Stimulated activated CD8-positive, alpha-beta memory T cell treated with anti-CD3 and anti-CD28 coated beads, Interleukin-15, amount 100 ng/mL, for 24 hours (primary cell): Measurements from ENCODE around the gene PRSS57.
"Not testable (repeated sequence)": the region's sequence is repeated elsewhere in the genome, so short reads cannot be mapped to it uniquely, and the experiment has no call there.

Source experiments
- DNase-seq: peaks from one replicate; pipeline ENCODE4 v3.0.0-alpha.2; 2020; ENCODE audit warnings: low read depth

Gene PRSS57

DNA sequence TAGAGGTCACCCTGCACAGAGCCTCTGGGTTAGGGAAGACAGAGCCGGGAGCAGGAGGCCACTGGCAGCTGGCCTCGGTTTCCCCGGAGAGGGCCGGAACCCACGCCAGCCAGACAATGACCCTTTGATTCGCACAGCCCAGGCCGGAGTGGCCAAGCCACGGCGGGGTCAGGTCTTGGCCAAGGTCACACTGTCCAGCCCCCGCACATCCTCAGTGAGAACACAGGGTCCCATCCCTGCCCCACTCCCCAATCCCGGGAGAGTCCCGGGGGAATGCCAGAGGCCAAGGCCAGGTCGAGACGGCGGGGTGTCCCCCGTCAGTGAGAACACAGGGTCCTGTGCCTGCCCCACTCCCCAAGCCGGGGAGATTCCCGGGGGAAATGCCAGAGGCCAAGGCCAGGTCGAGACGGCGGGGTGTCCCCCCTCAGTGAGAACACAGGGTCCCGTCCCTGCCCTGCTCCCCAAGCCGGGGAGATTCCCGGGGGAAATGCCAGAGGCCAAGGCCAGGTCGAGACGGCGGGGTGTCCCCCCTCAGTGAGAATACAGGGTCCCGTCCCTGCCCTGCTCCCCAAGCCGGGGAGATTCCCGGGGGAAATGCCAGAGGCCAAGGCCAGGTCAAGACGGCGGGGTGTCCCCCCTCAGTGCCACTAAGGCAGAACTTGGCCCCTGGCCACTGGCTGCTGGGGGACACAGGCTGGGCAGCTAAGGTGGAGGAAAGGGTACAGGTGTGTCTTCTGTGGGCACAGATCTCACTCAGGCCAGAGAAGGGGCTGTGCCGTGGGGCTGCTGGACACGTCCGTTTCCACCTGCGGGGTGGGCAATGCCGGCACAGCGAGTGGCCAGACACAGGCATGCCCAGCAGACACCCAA lies 20.7 kb downstream of the PRSS57 start:
- DNase-seq = no peak

DNA sequence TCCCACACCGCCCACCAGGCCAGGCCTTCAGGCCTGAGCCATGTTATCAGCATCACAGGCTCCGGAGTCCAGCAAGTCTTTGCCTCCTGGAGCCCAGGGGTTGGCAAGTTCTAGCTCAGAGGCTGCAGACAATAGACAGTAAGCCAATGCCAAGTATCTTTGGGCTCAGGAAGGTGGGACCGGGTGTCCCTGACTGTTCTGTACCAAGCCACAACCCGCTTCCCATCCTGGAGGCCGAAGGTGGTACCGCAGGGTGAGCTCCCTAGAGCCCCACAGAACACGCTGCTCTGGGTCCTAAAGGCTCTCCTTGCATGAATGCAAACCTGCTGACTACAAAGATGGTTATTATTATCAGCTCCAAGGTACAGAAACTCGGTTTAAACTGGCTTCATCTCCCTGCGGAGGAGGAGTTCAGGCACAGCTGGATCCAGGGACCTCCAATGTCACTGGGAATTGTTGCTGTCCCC lies 24.6 kb downstream of the PRSS57 start:
- DNase-seq = no peak

DNA sequence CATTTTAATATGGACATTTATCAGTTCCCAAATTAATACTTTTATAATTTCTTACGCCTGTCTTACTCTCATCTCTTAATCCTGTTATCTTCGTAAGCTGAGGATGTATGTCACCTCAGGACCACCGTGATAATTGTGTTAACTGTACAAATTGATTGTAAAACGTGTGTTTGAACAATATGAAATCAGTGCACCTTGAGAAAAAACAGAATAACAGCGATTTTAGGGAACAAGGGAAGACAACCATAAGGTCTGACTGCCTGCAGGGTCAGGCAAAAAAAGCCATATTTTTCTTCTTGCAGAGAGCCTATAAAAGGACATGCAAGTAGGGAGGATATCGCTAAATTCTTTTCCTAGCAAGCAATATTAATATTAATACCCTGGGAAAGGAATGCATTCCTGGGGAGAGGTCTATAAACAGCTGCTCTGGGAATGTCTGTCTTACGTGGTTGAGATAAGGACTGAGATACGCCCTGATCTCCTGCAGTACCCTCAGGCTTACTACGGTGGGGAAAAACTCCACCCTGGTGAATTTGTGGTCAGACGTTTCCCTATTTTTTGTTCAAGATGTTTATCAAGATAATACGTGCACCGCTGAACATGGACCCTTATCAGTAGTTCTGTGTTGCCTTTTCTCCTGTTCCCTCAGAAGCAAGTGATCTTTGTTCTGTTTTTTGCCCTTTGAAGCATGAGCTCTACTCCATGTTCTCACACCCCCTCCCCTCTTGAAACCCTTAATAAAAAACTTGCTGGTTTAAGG lies 26.4 kb downstream of the PRSS57 start:
- not testable (repeated sequence) for DNase-seq

DNA sequence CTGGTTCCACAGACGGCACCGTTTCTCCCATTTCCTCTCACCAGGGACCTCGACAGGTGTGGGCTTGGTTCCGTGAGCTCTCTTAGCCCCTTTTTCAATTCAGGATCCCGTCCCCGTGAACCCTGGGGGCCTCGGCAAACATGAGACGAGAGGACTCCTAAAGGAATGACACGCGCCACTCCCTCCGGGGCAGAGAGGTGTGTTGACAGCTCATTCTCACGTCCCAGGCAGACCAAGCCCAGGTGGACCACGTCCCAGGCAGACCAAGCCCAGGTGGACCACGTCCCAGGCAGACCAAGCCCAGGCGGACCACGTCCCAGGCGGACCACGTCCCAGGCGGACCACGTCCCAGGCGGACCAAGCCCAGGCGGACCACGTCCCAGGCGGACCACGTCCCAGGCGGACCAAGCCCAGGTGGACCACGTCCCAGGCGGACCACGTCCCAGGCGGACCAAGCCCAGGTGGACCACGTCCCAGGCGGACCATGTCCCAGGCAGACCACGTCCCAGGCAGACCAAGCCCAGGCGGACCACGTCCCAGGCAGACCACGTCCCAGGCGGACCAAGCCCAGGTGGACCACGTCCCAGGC lies 28.2 kb downstream of the PRSS57 start:
- DNase-seq = not testable (repeated sequence)

DNA sequence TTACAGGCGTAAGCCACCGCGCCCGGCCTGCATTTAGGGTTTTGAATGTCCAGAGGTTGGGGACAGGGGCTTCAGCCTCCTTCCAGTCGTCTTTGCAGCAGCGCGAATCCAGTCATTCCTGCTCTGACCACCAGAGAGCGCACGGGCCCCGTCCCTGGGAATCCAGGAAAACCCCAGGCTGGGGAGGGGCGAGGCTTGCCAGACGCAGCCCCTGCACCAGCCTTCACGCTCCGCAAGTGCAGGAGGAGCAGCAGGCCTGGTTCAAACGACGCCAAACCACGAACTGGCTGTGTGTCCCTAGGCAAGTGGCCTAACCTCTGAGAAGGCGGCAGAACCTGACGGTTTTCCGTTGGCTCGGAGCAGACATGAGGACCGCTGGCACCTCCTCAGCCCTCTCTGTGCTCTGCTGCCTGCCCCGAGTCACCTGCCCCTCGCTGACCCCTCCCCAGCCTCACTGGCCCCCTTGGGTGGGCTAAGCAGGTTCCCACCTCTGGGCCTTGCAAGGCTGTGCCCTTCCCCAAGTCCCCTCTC lies 30.3 kb downstream of the PRSS57 start:
- peak; percentile 59 for DNase-seq

DNA sequence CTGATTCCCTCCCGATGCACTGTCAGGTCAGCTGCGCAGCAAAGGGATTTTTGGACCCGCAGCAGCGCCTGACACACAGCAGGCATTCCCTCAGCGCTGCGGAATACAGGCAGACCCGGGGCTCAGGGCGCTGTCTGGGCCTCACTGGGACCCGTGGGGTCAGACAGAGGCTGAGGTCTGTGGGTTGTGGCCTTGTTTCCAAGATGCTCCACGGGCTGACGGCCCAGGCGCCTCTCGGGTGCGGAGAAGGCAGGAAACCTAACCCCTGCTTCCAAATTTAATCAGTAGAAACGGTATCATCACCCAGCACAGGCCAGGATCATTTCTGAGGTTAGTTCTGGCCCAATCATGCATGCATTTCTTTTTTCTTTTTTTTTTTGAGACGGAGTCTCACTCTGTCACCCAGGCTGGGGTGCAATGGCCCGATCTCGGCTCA lies 31.6 kb downstream of the PRSS57 start:
- no peak for DNase-seq

DNA sequence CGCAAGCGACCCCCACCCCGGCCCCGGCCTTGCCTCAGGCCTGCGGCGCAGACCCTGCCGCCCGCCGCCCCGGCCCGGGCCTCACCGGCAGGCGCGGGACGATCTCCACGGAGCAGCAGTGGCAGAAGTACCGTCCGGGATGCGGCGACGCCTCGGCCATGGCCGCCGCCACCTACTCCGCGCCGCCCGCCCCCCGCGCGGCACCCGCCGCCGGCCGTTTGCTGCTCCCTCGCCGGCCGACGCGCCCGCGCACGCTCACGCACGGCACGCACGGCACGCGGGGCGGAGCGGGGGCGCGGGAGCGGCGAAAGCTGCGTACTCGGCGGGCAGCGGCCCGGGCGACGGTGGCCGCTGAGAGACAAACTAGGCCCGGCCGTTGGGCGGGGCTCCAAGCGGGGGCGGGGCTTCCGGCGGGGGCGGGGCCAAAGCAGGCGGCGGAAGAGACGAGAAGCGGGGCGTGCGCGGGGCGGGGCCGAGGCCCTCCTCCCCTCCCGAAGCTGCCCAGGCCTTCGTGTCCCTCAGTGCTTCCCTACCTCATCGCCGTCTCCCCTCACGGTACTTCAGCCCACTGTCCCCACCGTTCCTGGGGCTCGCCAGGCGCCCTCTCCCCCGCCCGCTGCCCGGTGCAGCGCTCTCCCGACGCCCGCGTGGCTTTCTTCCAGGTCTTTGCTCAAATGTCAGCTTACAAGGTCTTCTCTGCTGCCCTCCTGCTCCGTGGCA lies 32.1 kb downstream of the PRSS57 start, which contains the start of gene RNF126:
RNF126 (minus strand) TSS at position 253 of the 720 bp plus-strand sequence; CDS start at position 160, 93 bp downstream.
- peak; percentile 98 for DNase-seq

DNA sequence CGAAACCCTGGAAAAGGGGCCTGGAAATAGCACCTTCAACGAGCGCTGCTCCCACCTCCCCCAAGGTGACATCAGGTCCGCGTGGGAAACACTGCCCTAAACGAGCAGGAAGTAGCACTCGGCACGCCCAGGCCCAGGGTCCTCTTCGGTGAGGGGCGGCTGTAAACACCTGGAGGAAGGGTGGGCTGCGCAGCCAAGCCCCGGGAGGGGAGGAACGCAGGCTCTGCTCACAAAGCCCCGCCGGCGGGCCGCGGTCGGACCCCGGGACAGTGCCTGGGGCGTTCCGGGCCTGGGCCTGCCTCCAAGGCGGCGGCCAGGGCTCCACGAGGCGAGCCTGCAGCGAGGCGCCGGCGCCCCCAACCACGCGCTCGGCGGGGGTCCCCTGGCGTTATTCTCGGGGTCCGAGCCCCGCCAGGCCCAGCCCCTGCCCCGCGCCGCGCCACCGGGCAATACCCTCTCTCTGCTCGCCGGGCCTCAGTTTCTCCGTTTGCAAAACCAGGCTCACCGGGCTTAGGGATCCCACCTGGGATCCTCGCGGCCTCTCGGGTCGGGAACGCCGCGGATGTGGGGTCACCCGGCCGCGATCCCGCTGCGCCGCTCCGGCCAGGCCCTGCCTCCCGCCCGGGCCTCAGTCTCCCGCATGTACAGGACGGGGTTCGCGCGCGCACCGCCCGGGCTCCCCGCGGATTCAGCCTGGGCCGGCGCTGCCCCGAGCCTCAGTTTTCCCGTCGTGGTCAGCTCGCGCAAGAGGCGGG lies 32.9 kb downstream of the PRSS57 start:
- no peak for DNase-seq

DNA sequence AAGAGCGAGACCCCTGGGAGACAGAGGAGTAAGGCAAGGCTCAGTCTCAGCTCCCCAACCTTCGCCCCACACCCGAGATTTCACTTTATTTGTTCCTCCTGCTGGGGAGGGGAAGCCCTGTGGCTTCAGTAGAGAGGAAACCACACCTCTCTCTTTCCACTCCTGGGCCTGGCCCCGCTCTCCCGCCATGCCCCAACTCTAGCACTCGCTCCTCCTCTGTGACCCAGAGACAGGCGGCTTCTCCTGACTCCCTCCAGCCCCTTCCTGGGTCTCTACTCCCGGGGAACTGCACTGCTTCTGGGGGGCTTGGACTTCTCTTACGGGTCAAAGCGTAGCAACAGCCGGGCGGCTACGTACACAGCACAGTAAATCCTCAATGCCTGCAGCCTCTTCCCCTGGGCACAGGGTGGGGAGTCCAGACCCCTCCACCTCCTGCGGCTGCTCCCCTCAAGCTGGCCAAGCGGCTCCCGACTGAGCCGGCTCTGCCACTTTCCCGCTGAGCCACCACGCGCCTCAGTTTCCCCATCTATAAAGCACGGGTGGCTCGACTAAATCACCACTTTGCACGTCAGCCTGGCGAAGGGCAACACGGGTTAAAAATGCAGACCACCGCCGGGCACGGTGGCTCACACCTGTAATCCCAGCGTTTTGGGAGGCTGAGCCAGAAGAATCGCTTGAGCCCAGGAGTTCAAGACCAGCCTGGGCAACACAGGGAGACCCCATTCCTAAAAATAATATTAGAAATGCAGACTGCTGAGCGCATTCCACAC lies 33.6 kb downstream of the PRSS57 start:
- no peak for DNase-seq

DNA sequence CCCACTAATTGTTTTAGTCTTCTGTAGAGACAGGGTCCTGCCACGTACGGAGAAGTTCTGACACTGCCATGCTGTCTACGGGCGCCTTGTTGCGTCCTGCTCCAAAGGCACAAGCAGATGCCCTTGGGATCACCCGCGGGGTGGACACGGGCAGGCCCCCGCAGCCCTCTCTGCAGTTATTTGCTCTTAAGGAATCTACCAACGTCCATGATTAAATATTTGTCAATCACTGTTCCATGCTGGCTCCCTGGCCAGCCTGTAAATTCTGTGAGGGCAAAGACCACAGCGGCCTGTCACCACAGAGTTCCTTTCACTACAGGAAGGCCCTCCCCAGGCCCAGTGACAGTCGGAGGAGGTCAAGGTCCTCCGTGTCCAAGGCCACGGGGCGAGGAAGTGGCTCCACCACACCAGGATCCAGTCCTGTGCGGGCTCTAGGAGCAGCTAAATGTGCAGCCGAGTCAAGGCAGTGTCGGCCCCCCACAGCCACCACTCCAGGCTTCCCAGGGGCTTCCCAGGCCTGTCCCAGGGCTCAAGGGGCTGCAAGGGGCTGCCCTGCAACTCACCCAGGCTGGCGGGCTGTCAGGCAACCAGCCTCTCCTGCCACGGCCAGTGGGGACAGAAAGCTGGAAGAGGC lies 34.3 kb downstream of the PRSS57 start:
- DNase-seq = no peak

DNA sequence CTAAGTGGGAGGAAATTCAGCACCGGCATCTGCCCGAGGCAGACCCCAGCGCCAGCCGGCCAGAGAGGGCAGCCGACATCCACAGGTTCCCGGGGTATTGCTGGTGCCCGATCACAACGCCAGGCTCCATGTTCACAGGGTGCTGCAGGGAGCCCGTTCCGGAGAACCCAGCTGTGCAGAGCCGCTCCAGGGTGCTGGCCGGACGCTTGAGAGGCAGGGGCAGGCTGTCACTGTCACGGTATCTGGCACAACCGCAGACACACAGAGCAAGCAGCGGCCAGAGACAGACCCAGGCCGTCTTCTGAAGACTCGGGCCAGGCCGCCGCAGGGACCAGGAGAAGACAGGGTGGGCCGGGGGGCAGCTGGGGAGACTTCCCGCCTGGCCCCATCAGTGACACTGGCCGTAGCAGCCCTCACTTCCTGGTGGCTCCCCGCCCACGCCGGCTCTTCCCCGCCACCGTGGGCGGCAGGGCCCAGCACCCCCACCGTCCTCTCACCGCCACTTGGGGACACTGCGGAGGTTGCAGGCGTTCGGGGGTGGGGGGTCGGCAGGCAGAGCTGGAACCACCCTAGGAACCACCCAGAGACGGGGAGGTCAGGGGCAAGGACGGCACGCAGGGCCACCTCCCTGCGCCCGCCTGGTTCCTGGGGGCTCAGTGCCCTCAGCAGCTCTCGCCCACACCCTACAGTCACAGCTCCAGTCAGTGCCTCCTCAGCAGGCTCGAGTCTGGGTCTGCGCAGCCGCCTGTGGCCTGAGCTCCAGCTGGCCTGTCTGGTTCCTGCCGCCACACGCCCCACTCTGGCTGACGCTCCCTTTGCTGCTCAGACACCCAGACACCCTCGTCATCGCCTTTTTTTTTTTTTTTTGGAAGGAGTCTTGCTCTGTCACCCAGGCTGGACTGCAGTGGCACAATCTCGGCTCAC lies 36.1 kb downstream of the PRSS57 start:
- DNase-seq = no peak

DNA sequence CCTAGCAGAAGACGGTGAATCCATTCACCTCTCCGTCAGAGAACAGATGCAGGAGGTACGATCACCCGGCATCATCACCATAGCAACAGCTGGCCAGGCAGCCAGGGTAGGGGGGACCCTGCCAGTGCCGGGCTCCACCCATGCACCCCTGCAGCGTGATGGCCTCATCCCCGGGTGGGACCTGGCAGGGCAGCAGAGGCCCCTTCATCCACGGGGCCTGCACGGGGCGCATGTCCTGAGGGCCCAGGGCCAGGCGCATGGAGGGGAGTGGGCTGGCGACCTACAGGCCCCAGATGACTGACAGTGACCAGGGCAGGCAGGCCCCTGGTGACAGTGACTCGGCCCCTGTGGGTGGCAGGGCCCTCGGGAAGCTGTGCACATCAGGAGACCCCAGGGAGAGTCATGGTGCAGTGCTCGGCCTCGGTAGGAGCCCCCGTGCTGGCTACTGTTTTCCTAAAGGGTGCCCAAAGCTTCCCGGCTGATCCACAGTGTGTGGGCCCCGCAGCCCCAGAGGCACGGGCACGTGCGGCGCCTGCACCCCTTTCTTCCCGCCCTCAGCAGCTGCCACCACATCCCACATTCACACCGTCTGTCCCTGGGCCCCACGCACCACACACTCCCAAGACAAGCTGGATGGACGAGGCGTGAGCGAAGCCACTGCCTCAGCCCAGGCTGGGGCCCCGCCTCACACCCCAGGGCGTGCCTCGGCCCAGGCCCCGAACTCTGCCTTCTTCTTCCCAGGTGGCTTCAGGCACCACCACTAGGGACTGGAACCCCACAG lies 37.0 kb downstream of the PRSS57 start:
- no peak for DNase-seq

DNA sequence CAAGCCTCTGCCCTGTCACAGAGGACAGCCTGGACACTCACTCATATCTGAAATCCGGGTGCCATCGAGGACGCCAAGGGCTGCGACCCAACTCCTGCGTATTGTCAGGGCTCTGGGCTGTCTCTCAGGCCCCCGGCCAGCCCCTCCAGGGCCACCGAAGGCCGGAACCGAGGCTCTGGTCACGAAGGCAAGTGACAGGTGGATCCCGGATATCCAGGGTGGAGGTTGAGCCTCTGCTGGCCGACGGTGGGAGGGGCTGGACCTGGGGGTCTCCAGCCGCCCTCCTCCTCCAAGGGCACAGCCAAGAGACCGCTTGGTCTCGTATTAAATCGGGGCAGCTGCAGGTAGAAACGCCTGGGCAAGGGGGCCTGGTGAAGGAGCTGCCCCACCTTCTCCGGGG lies 37.6 kb downstream of the PRSS57 start:
- DNase-seq = no peak

DNA sequence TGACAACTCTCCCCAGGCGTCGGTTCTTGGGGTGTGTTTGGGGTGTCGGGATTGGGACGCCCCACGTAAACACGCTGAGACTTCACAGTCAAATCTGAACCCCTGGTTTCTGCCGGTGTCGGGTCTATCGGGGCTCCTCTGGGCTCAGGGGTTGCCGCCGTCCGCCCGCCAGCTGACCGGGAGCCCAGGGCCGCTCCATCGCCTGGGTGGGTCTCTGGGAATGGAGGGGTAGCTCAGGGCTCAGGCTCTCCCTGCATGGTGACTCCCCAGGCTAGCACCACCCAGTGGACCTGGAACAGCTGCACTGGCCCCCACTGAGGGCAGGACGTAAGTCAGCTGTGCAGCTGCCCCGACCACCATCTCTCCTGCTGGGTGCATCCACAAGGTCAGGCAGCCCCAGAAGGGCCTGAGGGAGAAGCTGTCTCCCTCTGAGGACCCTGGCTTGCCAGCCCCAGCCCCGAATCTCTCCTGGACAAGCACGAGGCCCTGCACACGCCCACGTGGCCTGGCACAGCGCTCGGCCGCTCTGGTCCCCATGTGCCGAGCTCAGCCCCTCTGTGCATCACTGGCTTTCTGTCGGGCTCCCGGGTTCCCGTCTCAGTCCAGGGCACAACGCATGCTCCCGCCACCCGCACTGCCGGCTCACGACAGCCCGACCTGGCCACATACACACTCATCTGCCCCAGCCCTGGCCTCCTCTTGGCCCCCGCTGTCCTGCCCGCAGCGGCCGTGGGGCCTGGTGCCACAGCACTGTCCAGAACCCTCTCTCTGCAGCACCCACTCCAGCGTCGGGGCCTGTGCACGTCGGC lies 38.3 kb downstream of the PRSS57 start:
- DNase-seq = no peak

DNA sequence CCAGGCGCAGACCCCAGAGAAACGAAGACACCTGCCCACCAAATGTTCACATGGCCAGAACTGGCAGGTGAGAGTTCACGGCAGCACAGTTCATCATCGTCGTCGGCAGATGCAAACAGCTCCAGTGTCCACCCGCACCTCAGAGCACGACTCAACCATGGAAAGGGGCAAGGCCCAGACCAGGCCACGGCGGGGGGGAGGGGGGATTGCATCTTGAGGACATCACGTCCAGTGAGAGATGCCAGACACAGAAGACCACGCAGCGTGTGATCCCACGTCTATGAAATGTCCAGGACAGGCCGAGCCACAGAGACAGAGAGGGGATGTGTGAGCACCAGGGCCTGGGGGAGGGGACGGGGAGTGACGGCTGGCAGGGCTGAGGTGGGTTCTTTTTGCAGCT lies 39.6 kb downstream of the PRSS57 start:
- DNase-seq = no peak

DNA sequence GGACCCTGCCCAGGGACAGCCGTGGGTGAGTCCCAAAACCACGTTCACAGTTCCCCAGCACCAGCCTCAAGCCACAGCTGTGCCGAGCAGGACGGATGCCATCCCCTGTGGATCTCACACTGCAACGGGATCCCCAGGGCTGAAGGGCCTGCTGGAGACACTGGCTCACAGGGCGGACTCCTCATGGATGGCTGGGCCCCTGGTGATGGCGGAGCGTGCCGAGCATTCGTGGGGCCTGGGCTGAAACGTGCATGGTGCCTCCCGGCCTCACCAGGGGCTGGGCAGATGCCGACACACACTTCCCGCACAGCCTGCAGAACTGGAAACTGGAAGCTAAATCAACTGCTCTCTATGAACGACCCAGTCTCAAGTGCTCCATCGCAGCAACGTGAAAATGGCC lies 41.8 kb downstream of the PRSS57 start:
- no peak for DNase-seq
